NCI-H345 treated with DMSO at 0.1 percent for 48 hours (cell line): ENCODE results near the gene SPATA46.
"Not testable (repeated sequence)": the region's sequence is repeated elsewhere in the genome, so short reads cannot be mapped to it uniquely, and the experiment has no call there.

ENCODE experiments used
- DNase-seq: peaks from one replicate; lab custom pipeline; 2025; ENCODE audit not compliant: unreplicated experiment; lab: John Stamatoyannopoulos, UW

Gene SPATA46, protein sequence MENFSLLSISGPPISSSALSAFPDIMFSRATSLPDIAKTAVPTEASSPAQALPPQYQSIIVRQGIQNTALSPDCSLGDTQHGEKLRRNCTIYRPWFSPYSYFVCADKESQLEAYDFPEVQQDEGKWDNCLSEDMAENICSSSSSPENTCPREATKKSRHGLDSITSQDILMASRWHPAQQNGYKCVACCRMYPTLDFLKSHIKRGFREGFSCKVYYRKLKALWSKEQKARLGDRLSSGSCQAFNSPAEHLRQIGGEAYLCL

DNA sequence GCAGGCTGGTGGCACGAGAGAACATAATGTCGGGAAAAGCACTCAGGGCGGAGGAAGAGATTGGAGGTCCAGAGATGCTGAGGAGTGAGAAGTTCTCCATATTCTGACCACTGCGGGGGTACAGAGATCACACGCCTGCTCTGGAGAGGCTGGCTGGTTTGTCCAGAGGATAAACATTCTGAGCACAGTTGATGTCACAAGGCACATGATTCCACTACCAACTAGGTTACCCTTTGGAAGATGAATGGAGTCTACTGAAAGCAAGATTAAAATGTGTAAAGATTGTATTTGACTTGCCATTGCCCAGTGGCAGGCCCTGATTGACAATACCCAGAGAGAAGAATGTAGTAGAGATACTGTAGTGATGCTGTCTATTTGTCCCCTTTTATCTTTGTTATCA, at the start of gene SPATA46:
TSS of gene SPATA46 (minus strand) at position 164 of the 400 bp plus-strand sequence. CDS start at position 100, 64 bp downstream.
- no peak for DNase-seq

DNA sequence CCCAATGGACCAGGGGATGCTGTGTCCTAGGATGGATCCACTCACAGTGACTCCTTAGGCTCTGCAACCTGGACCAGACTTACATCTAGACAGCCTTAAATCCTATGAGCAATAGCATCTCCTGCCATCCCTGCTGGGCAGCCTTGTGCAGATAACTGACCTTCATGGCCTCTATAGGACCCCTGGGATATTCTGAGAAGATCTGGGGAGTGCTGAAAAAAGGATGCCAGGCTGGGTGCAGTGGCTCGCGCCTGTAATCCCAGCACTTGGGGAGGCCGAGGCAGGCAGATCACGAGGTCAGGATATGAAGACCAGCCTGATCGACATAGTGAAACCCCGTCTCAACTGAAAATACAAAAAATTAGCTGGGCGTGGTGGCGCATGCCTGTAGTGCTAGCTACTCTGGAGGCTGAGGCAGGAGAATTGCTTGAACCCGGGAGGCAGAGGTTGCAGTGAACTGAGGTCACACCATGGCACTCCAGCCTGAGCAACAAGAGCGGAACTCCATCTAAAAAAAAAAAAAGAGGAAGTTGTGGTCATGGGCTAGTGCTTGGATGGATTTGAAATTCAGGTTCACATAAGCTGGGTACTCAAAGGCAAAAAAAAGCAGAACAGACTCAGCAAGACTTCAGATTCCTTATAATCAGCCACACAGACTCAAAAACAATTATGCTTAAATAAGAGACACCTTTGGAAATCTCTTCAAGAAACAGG, 46.2 kb upstream of the SPATA46 start:
- no peak for DNase-seq

DNA sequence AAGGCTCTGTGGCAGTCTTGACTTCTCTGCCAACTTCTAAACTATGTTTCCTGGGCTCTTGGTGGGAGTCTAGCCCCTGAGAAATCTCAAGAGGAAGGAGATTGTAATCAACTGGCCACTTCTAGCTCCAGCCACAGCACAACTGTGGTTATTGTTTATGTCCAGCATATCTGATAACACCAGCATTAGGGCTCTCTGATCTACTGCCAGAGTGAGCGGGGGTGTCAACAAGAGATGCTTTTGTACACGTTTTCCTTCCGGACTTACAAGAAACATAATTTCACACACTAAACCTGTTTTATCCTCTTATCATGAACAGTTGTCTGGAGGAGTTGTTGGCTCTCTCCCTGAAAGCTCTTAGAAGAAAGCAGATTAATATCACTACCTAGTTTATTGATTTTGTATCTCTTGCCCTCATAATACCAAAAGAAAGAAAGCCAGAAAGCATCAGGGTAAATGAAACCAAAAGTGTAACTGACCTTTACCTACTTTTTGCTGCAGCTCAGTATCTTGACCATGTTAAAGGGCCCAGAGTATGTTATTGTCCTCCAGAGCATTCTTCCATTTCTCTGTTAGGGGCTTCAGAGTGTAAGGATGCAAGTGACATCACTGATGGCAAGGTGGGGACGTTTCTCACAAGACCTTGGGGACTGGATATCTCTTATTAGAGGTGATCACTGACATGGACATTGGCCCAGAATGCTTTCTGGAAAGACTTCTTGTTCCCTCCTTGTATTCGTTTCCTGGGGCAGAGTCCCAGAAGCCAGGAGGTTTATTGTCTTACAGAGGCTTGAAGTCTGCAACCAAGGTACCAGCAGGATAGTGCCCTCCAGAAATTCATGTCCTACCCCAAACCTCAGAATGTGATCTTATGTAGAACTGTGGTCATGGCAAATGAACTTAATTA, 44.9 kb upstream of the SPATA46 start:
- no peak for DNase-seq

DNA sequence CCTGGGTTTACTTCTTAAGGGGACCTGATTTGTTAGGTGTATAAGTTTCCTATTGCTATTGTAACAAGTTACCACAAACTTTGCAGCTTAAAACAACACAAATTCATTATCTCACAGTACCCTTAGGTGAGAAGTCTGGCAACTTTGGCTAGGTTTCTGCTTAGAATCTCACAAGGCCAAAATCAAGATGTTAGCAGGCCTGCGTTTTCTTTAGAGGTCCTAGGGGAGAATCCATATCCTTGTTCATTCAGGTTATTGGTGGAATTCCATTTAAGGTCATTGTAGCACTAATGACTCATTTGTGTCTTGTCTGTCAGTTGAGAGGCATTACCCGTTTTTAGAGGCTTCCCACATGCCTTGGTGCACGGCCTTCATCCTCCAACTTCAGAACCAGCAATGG, 43.5 kb upstream of the SPATA46 start:
- no peak for DNase-seq

DNA sequence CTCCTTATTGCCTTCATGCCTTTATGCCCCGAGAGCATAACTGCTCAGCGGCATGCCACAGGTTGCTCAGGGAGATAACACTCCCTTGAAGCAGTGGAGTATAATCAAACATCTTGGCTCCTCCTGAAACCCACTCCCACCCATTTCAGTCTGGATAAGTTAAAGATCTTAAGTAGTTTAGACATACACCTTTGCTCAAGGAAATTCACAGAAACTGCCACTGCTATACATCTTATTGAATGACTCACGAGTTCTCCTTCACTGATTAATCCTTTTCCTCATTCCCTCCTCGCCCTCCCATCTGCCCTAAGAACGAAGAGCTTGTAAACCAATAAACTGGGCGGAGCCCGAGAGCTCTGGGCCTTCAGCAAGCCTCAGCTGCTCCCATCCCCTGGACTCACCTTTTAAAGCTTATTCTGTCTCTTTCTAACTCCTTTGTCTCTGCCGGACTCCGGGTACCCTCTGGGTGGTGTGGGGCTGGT, 42.8 kb upstream of the SPATA46 start:
- not testable (repeated sequence) for DNase-seq

DNA sequence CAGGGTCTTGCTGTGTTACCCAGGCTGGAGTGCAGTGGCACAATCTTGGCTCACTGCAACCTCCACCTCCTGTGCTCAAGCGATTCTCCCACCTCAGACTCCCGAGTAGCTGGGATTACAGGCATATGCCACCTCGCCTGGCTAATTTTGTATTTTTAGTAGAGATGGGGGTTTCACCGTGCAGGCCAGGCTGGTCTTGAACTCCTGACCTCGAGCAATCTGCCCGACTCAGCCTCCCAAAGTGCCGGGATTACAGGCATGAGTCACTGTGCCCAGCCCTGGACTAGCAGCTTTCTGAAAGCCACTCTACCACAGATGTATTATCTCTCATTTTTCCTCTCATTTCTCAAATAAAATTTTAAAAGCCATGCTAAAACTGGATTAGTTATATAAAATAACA, 41.9 kb upstream of the SPATA46 start:
- not testable (repeated sequence) for DNase-seq

DNA sequence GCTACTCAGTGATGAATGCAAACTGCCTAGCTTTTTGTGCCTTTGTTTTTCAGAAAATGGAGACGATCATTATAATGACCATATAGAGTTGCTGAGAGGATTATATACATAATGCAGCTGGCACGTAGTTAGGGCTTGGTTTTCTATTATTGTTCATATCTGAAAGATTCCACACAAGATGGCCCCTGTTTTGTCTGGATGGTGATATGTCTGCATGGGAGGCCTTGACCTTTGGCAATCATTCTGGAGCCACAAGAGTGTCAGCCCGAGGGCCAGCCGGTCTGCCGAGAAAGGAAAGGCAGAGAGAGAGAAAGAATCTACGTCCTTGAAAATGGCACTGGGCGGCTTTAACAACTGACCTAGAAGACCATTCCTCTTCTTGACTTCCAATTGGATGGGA, 41.0 kb upstream of the SPATA46 start:
- DNase-seq: no peak

DNA sequence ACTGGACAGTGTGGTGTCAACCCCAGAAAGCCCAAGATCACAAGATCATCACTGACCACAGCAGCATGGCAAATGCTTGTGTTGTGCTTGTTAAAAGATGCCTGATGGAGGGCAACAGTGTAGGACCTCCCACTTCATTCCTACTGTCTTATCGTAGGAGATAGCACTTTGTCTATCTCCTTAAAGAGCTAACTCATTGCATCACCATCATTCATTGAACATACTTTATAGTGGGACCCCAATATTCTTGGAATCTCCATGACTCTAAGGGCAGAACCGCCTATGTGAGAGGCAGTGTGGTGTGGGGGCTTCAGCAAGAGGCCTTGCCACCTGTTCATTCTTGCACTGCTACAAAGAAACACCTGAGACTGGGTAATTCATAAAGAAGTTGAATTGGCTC, 40.3 kb upstream of the SPATA46 start:
- no peak for DNase-seq

DNA sequence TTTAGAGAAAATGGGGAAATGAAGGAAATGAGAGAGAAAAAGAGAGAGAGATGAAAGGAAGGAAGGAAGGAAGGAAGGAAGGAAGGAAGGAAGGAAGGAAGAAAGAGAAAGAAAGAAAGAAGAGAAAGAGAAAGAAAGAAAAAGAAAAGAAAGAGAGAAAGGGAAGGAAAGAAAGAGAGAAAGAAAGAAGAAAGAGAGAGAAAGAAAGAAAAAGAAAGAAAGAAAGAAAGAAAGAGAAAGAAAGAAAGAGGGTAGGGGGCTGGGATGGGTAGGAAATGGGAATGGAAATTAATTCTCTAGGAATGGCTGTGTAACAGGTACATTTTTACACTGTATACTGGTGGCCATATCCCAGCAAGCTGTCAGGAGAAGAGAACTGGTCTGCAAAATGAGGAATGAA, 39.6 kb upstream of the SPATA46 start:
- DNase-seq: no peak

DNA sequence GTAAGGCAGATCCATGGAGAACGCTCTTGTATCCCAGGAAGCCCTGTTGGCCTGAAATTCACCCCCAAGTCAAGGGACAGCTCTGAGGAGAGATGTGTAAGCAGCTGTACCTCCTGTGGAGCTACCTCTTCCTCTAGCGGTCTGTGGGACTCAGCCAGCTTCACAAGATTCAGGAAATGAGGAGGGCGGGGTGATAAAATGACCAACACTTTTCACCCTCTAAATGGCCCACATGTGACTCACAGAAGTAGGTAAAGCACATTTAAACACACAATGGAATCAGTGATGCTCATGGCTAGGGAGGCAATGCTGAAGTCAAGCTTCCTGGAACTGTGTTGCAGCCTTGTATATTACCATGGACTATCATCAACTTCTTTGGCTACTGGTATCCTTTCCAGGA, 35.3 kb upstream of the SPATA46 start, which contains the start of gene SH2D1B:
TSS of gene SH2D1B (minus strand) at position 135 of the 400 bp plus-strand sequence. CDS start at position 15, 120 bp downstream.
- no peak for DNase-seq

DNA sequence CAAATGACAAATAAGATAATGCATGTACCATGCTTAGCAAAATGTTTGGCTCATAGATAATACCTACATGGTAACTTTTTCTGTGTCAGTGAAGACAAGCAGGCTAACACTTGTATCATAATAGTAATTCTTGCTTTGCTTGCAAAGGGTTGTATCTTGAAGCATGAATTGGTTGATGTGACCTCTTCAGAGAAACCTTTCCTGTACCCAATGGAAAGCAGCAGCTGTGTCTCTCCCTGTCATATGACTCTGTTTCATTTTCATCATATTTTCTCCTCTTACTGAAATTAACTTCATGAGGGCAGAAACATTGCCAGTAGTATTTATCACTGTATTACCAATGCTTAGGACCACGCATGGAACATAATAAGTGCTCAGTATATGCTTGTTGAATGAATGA, 30.9 kb upstream of the SPATA46 start:
- DNase-seq: no peak

DNA sequence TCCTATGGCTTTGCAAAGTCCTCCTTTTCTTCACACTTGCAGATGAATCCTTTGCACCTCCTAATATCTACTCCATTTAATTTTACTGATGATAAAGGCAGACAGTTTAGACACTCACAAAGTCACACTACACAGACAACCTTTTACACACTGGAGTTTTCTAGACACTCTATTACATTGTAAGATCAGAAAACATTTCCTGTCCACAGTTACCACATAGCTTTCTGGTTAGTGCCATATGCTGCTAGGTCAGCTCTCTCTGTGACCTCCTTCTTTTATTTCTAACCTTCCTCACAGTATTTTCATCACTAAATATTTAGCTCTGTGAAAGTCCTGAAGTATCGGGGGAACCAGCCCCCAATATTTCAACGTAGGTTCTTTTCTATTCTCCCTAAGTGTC, 30.2 kb upstream of the SPATA46 start:
- no peak for DNase-seq

DNA sequence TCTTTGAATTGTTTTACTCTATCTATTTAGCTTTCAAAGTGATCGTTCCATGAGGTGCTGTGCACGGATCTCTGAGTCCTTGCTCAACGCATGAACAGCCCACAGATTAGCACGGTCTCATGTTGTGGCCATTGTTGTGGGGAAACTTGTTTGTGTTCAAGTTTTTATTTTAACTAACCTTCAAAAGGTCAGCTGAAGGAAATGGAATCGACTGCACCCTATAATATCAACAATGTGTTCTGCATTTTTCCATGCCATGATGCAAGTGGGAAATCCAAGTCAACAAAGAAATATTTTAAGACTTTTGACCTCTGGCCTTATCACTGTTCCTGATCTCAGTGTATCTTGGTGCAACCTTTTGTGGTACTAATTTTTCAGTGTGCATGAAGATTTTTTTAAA, 29.1 kb upstream of the SPATA46 start:
- DNase-seq: no peak

DNA sequence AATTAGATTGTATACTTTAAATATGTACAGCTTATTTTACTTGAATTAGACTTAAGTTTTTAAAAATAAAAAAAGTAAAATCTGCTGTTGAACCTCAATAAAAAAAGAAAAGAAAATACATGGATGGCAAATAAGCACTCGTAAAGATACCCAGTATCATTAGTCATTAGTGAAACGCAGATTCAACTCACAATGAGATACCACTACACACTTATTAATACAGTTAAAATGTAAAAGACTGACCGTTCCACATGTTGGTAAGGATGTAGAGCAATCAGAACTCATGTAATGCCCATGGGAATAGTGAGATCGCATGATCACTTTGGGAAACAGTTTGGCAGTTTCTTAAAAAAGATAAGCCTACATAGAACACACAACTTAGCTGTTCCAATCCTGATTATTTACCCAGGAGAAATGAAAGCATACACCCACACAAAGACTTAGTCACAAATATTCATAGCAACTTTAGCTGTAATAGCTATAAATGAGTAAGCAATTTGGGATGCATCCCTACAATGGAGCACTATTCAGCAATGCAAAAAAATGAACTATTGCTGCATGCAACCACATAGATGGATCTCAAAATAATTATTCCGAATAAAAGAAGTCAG, 28.0 kb upstream of the SPATA46 start:
- no peak for DNase-seq

DNA sequence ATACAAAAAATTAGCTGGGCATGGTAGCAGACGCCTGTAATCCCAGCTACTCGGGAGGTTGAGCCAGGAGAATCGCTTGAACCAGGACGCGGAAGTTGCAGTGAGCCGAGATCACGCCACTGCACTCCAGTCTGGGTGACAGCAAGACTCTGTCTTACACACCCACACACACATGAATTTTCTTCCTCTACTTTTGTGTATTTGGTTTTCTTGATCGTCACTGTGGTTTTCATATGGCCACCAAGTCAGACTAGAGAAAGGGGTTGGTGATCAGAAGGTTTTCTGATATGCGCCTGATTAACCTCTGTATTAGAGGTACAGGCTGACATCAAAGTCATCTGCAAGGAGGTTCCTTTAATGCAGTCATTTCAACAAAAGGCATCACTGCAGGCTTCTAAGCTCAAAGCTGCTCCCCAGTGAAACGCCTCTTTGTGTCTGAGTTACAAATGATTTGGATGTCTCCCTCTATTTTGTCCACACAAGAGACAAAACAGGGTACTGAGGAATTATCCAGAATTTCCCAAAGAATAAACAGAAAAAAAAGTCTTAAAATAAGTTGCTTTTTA, 24.2 kb upstream of the SPATA46 start:
- no peak for DNase-seq

DNA sequence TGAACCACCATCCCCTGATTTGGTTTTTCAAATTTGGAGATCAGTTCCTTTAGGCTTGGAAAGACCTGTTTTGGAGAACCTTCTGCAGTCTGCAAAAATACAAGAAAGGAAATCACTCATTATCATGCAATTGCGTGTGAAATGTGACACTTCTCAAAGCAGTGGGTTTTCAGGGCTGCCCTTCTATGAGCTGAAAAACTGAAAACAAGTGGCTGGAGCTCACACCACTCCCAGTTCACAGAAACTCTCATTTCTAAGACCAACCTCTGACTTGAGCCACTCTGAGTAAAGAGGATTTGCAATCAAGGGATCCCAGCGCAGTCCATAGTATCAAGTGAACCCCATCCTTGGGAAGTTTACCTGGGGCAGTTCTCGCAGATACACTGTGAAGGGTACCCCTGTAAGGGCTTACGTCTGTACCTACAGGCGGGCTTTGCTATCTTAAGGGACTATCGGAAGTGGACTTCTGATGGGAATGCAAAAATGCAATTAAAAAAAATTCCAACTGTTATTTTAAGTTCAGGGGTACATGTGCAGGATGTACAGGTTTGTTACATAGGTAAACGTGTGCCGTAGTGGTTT, 22.4 kb upstream of the SPATA46 start:
- no peak for DNase-seq

DNA sequence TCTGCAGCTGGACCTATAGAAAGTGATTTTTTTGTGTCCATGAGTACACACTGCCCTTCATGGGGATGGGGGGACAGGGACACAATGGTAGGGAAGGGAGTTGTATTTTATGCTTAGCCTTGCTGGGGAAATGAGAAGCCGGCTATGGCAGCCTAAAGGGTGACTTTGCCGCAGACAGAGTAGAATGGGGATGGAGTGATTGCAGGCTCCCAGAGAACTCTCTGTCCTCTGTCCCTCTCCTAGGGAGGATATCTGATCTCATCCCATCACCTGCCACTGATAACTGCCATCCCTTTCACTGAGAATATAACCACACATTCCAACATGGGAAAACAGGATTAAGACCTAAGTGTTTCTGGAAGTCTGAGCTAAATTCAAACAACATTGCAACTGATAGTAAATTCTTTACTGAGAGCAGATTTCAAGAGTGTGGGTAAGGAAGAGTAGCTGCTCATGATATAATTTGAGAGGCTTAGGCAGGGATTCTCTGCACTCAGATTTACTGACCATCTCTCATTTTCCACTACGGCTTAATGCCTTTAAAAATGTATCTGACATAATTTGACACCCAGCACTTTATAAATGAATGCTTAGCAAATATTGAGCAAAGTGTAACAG, 21.4 kb upstream of the SPATA46 start:
- DNase-seq: no peak

DNA sequence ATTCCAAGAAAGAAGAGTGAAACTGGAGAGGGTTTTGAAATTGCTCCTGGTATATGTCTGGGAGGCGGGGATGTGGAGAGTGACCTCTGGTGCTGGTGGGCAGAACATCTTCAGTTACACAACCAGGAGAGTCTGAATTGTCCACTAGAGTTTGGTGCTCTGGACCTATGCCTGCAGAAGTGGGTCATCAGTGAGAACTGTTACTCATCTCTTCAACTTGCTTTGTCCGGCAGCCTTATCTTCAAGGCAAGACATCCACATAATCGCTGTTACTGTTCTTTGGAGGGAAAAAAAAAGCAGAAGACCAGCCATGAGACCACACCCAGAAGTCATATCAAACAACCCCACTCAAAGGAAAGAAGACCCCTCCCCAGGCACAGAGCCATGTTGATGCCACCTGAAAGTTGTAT, 20.4 kb upstream of the SPATA46 start:
- DNase-seq: no peak

DNA sequence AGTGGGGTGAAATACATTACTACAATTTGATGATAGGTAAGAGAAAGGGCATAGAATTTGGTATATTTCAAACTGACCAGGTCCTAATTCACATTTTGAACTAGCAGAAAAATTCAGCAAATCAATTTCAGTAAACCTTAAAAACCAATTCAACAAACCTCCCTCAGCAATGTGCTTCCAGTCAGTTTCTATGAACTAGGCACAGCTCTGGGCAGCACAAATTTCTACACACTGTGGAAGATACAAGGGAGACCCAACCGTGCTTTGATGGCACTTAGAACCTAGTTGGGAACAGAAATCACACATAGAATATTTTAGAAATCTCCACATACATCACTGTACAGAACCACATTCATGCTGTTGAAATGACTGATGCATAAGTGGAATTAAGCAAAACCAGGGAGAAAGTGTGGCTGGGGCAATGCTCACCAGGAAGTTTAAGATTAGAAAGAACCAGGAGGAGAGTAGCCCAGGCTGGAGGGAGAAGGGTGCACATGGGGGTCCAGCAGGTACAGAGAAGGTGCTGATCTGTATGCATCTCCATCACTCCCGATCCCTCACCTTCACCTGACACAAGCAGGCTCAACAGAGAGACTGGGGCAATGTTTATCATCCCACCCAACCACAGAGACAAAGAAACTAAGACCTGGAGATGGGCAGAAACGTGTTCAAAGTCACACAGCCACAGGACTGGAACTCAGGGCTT, 19.7 kb upstream of the SPATA46 start:
- DNase-seq: no peak
